Right atrium auricular region (tissue), 2 donors: ENCODE results near the gene LRMDA. TPM values are rescaled to one million over a fixed set of nuclear protein-coding genes. Genes with fewer than 3 reads are reported as not detected.

Experiments used
- DNase-seq: peaks from one replicate; pipeline ENCODE4 v3.0.0-alpha.2; 2019; ENCODE audit warnings: low spot score
- H3K27ac ChIP-seq, 2 donors: fragments of 200-600 bp; sonication (generic); 1 replicate in 1 of 2; 2 replicates in 1 of 2; pipeline ENCODE4 v1.5.1; 2016 to 2019
- H3K27me3 ChIP-seq, 2 donors: fragments of 200-600 bp; sonication (generic); one replicate each; pipeline versions ENCODE4 v1.5.1 to v1.6.0; 2017 to 2019
- H3K36me3 ChIP-seq: fragments of 200-600 bp; sonication (generic); one replicate; pipeline ENCODE4 v1.5.1; 2016
- H3K4me1 ChIP-seq, 2 donors: fragments of 200-600 bp; sonication (generic); one replicate each; pipeline versions ENCODE4 v1.5.1 to v1.6.0; 2017 to 2019
- H3K4me3 ChIP-seq, 2 donors: fragments of 200-600 bp; sonication (generic); 1 replicate in 1 of 2; 2 replicates in 1 of 2; pipeline ENCODE4 v1.5.1; 2017 to 2019; ENCODE audit warnings: mild to moderate bottlenecking in 1 of 2, moderate library complexity in 1 of 2
- H3K9me3 ChIP-seq, 2 donors: fragments of 200-600 bp; sonication (generic); one replicate each; pipeline ENCODE4 v1.5.1; 2019
- CTCF ChIP-seq, 2 donors: fragments of 200-600 bp; sonication (generic); IDR thresholded peaks; one replicate each; pipeline ENCODE4 v1.5.1; 2019; ENCODE audit warnings: antibody characterized with exemption in 2 of 2
- total RNA-seq, 2 donors: library from RNA; depleted of rRNA; stranded (reverse); fragments of >200 nt; gene quantifications; one replicate each; pipeline ENCODE4 v1.1.0, GENCODE V29; 2016

LRMDA gene
- total RNA-seq, 2 donors from 2014 or later: 6.1 to 19.1 TPM

- DNase-seq: no peak
Observed at GRCh38 chr10:75858339-75858738, 426.9 kb downstream of the LRMDA start.

DNA sequence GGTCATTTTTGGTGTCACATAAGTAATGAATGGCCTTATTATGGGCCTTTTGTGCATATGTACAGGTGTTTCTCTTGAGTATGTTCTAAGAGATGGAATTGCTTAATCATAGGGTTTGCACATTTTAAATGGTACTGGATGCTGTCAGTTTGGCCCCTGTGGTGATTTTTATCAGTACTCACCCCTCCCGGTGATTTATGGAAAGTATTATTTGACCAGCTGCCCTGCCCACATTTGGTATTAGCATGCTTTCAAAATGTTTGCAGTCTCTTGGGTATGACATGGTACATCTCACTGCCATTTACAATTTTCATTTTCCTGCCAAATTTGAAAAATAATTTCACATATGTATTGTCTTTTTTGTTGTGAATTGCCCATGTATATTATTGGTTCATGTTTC is 427.7 kb downstream of the LRMDA start:
- H3K4me3 ChIP-seq: no peak overlapping the region
- H3K9me3 ChIP-seq: no peaks in the 10 kb centered on the region
- no peak overlapping the region for H3K27ac ChIP-seq
- no peaks in the 10 kb centered on the region for H3K36me3 ChIP-seq
- H3K4me1 ChIP-seq: no peaks in the 10 kb centered on the region
- H3K27me3 ChIP-seq: no peaks in the 10 kb centered on the region
- no peak for DNase-seq
- TF ChIP-seq CTCF (IDR thresholded peaks at IDR 0.05): no peak

More at GRCh38 chr10:75858339-75858738, 426.9 kb downstream of the LRMDA start:
- H3K27ac ChIP-seq: no peak overlapping the region
- H3K9me3 ChIP-seq: no peaks in the 10 kb centered on the region
- no peaks in the 10 kb centered on the region for H3K36me3 ChIP-seq
- no peaks in the 10 kb centered on the region for H3K27me3 ChIP-seq
- H3K4me3 ChIP-seq: no peak overlapping the region
- H3K4me1 ChIP-seq: no peaks in the 10 kb centered on the region
- no peak for TF ChIP-seq CTCF (IDR thresholded peaks at IDR 0.05)

DNA sequence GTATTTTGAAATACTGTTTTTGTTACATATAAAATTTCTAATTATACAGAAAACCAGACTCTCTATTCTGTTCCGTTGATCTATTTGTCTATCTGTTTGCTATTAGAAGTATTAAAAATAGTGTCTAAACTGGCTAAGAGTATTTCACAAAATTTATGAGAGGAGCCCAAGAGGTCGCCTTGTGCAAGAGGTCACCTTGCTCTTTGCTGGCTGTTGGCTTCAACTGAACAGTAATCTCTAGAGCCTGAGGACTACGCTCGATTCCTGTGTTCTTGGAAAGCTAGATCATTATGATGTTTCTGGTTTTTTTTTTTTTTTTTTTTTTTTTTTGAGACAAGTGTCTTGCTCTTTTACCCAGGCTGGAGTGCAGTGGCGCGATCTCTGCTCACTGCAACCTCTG is 428.6 kb downstream of the LRMDA start:
- no peaks in the 10 kb centered on the region for H3K9me3 ChIP-seq
- no peak for TF ChIP-seq CTCF (IDR thresholded peaks at IDR 0.05)
- DNase-seq: no peak
- no peaks in the 10 kb centered on the region for H3K27me3 ChIP-seq
- H3K4me1 ChIP-seq: no peaks in the 10 kb centered on the region
- no peak overlapping the region for H3K4me3 ChIP-seq
- H3K27ac ChIP-seq: no peak overlapping the region
- no peaks in the 10 kb centered on the region for H3K36me3 ChIP-seq

DNA sequence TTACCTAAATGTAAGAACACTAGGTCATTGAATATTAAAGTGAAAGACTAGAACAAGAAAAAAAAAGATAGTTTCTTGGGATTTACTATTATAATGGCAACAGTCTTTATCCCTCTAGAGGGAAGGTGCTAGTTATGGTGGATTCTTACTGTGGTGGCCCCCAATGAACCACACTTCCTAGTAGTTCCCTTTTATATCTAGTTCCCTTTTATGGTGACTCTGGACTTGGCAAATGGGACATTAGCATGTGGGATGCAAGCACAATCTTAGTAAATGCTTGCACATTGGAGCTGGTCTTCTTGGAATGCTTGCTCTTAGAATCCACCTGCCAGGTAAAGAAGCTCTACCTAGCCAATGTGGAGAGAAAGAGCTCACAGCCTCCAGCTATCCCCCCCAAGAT is 430.2 kb downstream of the LRMDA start:
- no peak for DNase-seq
- Histone ChIP-seq H3K9me3 (no peaks in the 10 kb centered on the region), H3K36me3 (no peaks in the 10 kb centered on the region), H3K27me3 (no peaks in the 10 kb centered on the region), H3K4me1 (no peaks in the 10 kb centered on the region), H3K4me3 (no peak overlapping the region), H3K27ac (no peak overlapping the region)
- TF ChIP-seq CTCF (IDR thresholded peaks at IDR 0.05): no peak

DNA sequence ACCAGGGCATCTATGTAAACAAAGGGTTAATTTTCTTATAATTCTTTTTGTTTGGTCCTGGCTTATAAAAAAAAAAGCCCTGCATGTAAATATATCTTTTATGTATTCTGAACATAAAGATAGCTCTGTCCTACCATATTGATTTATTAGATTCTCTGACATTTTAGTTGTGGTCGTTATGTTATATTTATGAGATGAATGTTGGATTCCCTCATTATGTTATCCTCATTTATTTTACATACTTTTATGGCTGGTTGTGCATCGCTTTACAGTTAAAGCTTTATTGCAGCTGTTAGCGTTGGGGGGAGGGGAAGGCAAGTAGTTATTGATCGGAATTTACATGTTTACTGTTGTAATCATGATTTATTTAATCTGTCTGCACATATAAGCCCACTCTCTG is 431.5 kb downstream of the LRMDA start:
- H3K4me1 ChIP-seq: no peaks in the 10 kb centered on the region
- no peaks in the 10 kb centered on the region for H3K9me3 ChIP-seq
- TF ChIP-seq CTCF (IDR thresholded peaks at IDR 0.05): no peak
- no peaks in the 10 kb centered on the region for H3K27me3 ChIP-seq
- H3K27ac ChIP-seq: no peak overlapping the region
- no peaks in the 10 kb centered on the region for H3K36me3 ChIP-seq
- H3K4me3 ChIP-seq: no peak overlapping the region
- DNase-seq: no peak

DNA sequence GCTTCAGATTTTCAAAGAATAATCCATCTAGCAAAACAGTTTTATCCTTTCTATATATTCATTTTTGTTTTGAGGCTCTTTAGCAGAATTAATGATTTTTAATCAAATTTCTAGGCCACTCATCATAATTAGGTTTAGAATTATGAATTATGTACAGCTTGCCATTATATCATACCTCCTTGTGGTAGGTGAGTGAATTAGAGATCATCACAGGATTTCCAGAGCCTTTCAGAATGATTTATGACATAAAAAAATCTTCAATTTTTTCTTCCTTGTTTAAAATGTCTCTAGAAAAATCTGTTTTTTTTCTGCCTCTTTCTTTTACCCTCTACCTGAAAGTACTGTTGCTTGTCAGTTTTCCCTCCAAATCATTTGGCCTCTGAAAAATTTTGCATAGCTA is 433.3 kb downstream of the LRMDA start:
- H3K4me3 ChIP-seq: no peak overlapping the region
- no peak for DNase-seq
- no peaks in the 10 kb centered on the region for H3K4me1 ChIP-seq
- TF ChIP-seq CTCF (IDR thresholded peaks at IDR 0.05): no peak
- H3K27ac ChIP-seq: no peak overlapping the region
- no peaks in the 10 kb centered on the region for H3K27me3 ChIP-seq
- H3K9me3 ChIP-seq: no peaks in the 10 kb centered on the region
- H3K36me3 ChIP-seq: no peaks in the 10 kb centered on the region
